GM13976 (cell line): ENCODE measurements around the gene OTUB2.

Experiments used
- DNase-seq: peaks from one replicate; pipeline ENCODE4 v3.0.0; 2012; ENCODE audit warnings: low spot score
- CTCF ChIP-seq: IDR thresholded peaks from 2 replicates; pipeline ENCODE4 v1.5.1; 2012; ENCODE audit warnings: borderline replicate concordance, mild to moderate bottlenecking; ENCODE audit not compliant: insufficient read depth; ENCODE audit errors: extremely low read depth, missing control alignments, control extremely low read depth
- in situ Hi-C: fragments of 300-500 bp; cut with MboI; formaldehyde crosslinking; loops from one replicate; pipeline ENCODE4 v1.12.0; 2022; ENCODE audit warnings: low sequenced_read_pairs, mixed read lengths, inconsistent platforms; ENCODE audit not compliant: unreplicated experiment

Gene OTUB2

GRCh38 chr14:93996130-93996695 lies 29.9 kb upstream of the OTUB2 start:
- in situ Hi-C loops = loop anchor here (25.0 kb wide), 1 partner anchor 1141 kb away; no protein-coding TSS in a partner anchor
- DNase-seq = no peak
- no peak for TF ChIP-seq CTCF

- in situ Hi-C loops = loop anchor here (25.0 kb wide), 1 partner anchor 1140 kb away; no protein-coding TSS in a partner anchor
- no peak for DNase-seq
- TF ChIP-seq CTCF = no peak
Measured at GRCh38 chr14:93997082-93997481, 29.1 kb upstream of the OTUB2 start, which contains the start of gene CCDC197. CCDC197 (plus strand) TSS chr14:93997301; CDS start chr14:93998132, 831 bp downstream.

- in situ Hi-C loops = loop anchor here (25.0 kb wide), 1 partner anchor 1139 kb away; no protein-coding TSS in a partner anchor
- TF ChIP-seq CTCF = no peak
- no peak for DNase-seq
Measured at GRCh38 chr14:93997916-93998870, 27.9 kb upstream of the OTUB2 start.

GRCh38 chr14:93998871-93999403 lies 27.2 kb upstream of the OTUB2 start:
- in situ Hi-C loops = loop anchor here (25.0 kb wide), 1 partner anchor 1138 kb away; no protein-coding TSS in a partner anchor
- no peak for TF ChIP-seq CTCF
- DNase-seq = no peak

GRCh38 chr14:93999573-93999972 lies 26.6 kb upstream of the OTUB2 start:
- no peak for DNase-seq
- no peak for TF ChIP-seq CTCF
- in situ Hi-C loops = loop anchor here (25.0 kb wide), 1 partner anchor 1138 kb away; no protein-coding TSS in a partner anchor

- DNase-seq = no peak
- in situ Hi-C loops = no loop called here
- no peak for TF ChIP-seq CTCF
Measured at GRCh38 chr14:94000267-94000666, 25.9 kb upstream of the OTUB2 start.
